ENCODE data around the gene GDI2.
"Not testable (repeated sequence)": the region's sequence is repeated elsewhere in the genome, so short reads cannot be mapped to it uniquely, and the experiment has no call there.

The GDI2 gene

DNA sequence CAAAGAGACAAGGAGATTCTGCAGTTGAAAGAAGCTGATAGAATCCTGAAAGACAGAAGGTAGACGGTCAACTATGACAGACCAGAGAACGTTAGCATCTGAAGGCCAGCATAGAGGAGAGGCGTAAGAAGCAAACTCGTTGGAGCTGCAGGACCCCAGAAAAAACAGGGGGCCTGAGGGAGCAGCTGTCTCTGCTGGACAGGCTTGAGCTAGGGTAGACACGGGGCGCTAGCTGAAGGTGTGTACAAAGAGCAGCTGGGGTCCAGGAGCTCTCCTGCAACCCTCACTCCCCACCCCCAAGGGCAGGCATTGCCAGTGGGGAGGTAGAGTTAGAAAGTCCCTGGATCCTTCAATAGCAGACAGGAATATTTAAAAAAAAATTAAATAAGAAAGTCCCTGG is 14.6 kb upstream of the GDI2 start:
- no peak for DNase-seq (ENCODE audit: low spot score)

DNA sequence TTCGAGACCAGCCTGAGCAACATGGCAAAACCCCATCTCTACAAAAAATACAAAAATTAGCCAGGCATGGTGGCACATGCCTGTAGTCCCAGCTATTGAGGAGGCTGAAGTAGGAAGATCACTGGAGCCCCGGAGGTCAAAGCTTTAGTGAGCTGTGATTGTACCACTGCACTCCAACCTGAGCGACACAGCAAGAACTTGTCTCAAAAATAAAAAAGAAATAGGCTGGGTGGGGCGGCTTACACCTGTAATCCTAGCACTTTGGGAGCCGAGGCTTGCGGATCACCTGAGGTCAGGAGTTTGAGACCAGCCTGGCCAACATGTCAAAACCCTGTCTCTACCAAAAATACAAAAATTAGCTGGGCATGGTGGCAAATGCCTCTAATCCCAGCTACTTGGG is 13.3 kb upstream of the GDI2 start:
- DNase-seq (ENCODE audit: low spot score) = not testable (repeated sequence)

DNA sequence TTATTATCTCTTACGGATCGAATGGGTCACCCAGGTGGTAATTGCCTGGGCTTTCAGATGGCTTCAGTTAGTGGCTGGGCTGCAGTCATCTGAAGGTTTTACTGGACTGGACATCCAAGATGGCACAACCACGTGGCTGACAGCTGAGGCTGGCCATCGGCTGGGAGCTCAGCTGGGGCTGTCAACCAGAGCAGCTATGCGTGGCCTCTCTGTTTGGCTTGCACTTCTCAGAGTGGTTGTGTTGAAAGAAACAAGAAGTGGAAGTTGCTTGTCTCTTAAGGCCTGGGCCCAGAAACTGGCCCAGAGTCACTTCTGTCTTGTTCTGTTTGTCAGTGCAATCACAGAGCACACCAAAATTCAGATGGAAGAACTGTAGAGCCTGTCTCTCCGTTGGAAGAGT is 5.7 kb upstream of the GDI2 start:
- no peak for DNase-seq (ENCODE audit: low spot score)

DNA sequence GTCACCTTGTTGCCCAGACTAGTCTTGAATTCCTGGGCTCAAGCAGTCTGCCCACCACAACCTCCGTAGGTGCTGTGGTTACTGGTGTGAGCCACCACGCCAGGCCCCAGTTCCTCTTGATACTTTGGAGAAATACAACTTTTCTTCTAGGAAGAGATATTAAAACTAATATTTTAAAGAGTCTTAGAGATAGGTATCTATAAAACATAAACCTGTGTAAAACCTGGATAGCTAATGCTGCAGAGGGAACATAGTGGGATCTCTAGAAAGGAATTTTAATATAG is 4.8 kb upstream of the GDI2 start:
- DNase-seq (ENCODE audit: low spot score) = no peak

DNA sequence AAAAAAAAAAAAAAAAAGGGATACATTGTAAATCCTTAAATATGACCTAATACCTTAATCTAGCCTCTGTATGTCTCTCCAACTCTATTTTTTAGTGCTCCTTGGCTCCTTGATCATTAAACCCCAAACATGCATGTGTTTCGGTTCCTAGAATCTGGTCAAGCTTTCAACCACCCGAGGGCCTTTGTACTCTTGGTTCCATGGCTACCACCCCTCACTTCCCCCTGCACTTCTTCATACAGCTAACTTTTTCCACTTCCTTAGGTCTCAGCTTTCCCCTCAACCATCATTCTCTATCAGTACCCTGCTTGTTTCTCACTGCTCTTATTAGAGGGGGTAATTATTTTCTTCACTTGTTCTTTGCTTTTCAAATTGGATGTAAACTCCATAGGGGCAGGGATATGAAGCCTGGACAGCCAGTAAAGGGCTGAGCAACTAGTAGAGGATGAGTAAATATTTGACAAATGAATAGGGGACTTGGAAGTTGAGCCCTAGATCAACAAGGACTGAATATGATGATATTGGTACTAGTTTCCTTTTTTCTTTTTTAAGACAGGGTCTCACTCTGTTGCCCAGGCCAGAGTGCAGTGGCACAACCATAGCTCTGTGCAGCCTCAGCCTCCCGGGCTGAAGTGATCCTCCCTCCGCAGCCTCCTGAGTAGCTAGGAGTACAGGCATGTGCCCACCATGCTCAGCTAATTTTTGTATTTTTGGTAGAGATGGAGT is 4.3 kb upstream of the GDI2 start:
- DNase-seq (ENCODE audit: low spot score) = no peak

DNA sequence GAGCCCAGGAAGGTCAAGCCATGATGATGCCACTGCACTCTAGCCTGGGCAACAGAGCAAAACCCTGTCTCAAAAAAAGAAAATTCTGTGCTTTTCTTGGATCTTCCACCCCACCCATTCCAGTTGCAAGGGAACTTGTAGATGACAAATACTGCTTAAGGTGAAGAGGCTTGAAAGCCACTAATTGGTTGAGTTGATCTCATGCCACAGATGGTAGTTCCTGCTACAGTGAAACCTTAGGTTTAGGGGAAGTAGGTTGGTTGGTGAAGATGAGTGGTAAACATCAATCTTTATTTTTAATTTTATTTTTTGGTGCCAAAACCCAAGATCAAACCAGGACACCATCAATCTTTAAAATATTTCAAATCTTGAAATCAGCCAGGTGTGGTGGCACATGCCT is 2.9 kb upstream of the GDI2 start:
- no peak for DNase-seq (ENCODE audit: low spot score)

DNA sequence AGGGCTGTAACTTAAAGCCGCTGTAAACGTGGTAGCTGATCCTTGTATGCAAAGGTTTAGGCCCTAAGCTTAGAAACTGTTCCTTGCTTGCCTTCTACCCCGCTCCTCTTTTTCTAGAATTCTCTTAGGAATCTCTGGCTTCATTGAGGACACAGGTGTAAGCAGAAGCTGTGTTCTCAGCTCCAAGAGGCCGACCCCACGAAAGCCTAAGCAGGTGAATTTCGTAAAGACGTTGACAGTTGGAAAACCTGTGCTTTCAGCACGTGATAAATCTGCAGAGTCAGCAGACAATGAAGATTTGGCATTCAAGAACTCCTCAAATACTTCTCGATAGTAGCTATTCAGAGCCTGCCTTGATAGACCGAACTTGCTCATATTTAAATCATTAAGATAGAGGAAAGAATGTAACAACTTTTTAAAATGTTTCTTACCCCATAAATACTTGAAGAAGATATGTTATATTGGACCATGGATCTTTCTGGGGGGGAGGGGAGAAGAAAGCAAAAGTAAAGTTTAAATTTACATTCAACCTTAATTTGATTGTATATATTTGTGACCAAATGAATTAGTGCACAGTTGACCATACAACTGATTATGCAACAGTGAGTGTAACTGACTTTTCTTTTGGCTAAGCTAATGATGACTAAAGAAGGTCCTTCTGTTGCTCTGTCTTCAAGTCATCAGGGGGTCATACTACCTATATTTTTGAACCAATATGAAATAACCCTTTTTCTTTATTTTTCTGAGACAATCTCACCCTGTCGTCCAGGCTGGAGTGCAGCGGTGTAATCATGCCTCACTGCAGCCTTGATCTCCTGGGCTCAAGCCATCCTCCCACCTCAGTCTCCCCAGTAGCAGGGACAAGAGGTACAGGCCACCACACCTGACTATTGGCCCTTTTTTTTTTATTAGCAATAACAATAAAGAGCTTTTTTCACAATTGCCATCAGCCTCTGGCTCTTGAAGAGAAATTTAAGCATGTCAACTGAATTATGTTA is 1.2 kb upstream of the GDI2 start:
- DNase-seq (ENCODE audit: low spot score) = no peak

DNA sequence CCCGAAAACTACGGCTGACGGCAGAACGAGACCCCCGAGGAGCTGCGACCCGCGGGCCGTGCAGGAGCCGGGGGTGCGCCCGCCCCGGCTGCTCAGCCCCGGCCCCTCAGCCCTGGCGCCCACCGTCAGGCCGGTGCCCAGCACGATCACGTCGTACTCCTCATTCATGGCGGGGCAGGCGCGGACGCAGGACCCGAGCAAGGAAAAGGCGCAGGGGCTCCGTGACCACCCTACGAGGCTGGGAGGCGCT is 218 bp downstream of the GDI2 start:
- DNase-seq (ENCODE audit: low spot score) = no peak

DNA sequence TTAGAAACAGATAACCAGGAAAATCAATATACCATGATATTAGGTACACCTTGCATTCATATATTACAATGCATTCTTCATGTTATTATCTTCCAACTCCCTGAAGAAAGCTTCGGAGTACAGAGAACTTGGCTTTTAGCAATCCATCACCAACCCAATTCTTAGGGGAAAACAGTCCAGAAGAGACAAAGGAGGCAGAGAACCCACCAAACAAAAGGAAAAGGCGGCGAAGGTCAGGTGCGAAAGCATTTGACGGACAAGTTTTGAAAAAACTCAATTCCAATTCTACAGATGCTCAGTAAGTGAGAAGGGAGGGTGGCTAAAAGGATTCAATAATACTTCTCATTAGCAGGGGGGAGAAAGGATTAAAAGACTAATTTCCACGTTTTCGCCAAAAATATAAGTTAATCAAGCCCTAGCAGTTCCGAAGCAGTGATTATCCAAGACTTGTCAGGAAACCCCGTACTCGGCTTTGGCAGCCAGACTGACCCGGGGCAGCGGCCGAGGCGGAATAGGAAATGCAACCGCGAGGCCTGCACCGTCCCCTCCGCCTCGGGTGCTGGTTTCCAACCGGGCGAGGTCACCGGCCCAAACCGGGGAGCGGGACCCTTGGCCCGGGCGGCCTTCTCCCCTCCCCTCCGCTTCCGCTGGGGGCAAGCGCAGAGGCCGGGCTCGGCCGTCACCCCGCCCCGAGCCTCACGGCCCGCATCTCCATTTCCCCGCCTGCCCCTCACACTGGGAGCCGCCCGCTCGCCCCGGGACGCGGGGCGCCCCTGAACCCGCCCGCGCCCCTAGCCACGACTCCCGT is 747 bp downstream of the GDI2 start:
- peak; percentile 74 for DNase-seq (ENCODE audit: low spot score)

DNA sequence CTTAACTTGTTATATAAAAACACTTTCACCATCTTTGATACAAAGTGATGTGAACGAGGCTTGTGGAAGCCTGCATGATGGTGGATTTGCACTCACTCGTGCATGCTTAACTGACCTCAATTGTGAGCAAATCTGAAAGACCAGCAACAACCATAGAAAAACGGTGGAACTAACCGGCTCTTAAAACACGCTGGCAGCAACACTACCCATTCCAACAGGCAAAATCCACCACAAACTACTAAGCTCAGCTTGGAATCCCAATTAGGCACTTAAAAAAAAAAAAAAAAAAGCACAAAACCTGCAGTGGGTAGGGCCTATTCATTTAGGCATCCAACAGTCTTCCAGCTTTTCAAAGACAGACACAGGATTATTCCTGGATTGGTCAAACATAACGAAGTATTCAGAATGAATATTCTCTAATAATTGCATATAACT is 1.8 kb downstream of the GDI2 start:
- DNase-seq (ENCODE audit: low spot score) = no peak

DNA sequence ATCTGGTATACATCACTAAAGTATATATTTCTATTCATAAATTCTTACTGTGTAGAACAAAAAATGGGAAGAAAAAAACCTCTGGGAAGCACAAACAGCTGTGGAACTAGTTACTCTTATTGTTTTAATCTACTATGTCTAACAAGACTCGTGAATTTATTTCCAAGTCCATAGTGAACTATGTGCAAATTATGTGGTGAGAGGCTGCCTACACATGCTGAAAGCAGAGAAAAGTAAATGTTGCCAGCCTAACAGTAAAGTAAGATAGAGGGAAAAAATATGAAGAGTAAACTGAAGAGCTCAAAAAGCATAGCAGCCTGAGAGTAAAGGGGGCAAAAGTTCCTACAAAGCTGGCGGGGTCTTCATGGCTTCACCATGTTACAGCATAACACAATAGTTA is 3.0 kb downstream of the GDI2 start:
- DNase-seq (ENCODE audit: low spot score) = no peak

DNA sequence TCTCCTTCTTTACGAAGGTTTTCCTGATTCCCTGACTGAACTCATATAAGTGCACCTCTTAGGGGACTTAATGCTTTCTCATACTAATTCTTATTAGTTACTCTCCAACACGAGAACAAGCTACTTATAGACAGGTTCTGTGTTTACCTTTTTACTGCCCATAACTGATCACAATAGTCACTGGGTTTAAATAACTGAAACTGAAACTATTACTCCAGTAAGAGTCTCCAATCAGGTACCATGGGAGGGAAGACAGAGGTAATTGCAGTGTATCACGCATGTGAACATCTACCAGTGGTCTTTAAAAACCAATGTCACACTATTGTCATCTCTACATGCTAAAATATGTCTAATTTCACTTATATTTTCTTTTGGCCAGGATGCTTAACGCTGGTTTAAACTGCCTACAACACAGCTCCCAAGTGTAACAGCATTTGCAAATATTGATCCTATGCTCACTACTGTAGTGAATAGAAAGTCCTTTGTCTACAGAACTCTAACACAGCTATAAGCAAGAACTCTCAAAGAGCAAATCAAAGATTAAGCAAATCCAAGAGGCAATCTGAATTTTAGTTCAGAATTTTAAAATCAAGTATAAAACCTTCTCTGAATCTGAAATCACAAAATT is 3.6 kb downstream of the GDI2 start:
- no peak for DNase-seq (ENCODE audit: low spot score)

DNA sequence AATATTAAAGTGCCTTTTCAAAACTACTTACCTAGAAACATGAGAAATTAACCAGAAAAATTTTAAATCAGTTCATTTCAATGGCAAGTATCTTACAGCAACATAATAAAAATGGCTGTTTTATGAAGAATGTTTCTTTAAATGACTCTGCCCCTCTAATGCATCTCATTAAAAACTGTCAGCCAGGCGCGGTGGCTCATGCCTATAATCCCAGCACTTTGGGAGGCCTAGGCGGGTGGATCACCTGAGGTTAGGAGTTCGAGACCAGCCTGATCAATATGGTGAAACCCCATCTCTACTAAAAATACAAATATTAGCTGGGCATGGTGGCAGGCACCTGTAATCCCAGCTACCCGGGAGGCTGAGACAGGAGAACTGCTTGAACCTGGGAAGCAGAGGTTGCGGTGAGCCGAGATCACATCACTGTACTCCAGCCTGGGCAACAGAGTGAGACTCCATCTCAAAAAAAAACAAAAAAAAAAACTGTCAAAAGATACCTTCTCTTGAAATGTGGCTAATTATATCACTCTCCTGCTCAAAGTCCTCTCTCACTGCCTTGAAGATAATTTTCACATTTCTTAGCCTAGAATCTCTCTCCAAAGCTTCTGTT is 4.3 kb downstream of the GDI2 start:
- not testable (repeated sequence) for DNase-seq (ENCODE audit: low spot score)

DNA sequence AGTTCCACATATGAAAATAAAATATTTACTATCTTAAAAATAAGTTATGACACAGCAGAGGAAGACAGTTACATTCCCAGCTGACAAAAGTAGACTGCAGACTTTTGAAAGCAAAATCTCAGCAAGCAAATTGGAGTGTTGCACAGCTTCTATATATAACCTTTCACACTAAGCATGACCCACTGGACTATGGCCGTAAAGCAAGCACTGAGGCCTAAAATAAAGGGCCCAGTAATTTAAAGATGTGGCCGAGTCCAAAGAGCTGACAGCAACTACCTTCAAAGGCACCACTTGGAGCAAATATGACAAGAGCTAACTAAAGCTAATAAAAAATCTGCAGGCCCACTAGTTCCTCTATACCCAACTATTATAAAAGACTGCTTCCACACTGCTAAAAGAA is 6.5 kb downstream of the GDI2 start:
- DNase-seq (ENCODE audit: low spot score) = no peak

DNA sequence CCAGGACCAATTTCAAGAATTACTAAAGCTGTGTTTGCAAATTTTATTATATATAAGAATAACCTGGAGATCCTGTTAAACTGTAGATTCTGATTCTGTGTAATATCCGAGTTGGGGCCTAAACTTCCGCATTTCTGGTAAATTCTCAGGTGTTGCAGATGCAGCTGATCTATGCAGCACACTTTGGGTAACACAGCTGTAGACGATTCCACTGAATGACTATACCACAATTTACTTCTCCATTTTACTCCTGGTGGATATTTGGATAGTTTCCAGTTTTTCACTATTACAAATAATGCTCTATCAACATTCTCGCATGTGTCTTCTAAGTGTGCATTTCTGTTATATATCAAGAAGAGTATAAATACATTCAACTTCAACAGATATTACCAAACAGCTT is 7.5 kb downstream of the GDI2 start:
- DNase-seq (ENCODE audit: low spot score) = no peak

DNA sequence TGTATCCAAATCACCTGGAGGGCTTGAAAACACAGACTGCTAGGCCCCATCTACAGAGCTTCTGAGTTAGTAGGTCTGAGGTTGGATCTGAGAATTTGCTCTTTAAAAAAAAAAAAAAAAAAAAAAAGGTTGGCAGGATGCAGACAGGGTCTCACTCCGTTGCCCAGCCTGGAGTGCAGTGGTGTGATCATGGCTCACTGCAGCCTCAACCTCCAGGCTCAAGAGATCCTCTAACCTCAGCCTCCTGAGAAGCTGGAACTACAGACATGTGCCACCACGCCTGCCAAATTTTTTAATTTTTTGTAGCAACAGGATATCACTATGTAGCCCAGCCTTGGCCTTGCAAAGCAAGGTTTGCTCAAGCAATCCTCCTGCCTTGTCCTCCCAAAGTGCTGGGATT is 8.0 kb downstream of the GDI2 start:
- DNase-seq (ENCODE audit: low spot score) = no peak

DNA sequence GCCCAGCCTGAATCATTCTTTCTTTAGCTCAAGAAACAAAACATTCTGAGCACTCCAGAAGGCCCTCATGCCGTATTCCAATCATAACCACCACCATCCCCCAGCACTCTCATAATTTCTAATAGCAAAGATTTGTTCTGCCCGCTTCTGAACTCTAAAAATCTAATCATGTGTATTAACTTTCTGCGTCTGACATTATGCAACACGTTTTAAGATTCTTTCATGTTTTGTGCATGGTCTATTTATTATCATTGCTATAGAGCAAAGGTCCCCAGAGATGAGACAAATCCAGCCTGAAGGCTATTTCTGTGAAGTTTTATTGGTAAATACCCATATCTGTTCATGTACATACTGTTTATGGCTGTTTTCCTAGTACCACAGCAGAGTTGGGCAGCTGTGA is 8.8 kb downstream of the GDI2 start:
- no peak for DNase-seq (ENCODE audit: low spot score)

DNA sequence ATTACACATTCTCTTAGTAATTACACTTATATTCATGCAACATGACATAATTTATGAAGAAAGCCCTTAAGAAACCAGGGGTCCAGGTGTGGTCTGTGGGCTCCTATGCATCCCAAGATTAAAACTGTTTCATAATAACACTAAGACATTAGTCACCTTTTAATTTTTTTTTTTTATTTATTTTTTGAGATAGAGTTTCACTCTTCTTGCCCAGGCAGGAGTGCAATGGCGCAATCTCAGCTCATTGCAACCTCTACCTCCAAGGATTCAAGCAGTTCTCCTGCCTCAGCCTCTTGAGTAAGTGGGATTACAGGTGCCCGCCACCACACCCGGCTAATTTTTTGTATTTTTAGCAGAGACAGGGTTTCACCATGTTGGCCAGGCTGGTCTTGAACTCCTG is 12.5 kb downstream of the GDI2 start:
- DNase-seq (ENCODE audit: low spot score) = no peak

DNA sequence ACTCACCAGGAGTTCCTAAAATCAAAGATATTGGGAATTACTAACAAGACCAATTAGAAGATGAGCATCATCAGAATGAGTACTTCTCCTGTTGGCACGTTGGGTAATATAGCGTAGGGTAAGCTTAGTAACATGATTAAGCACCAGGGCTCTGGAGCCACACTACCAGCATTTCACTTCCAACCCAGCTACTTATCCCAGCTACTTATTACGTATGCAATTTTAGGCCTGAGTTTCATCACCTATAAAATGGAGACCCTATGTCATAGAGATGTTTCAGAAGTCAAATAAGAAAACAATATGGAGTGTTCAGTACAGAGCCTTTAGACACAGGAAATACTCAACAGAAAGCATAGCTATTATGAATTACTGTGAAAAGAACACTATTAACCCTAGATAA is 19.0 kb downstream of the GDI2 start:
- DNase-seq (ENCODE audit: low spot score) = no peak

DNA sequence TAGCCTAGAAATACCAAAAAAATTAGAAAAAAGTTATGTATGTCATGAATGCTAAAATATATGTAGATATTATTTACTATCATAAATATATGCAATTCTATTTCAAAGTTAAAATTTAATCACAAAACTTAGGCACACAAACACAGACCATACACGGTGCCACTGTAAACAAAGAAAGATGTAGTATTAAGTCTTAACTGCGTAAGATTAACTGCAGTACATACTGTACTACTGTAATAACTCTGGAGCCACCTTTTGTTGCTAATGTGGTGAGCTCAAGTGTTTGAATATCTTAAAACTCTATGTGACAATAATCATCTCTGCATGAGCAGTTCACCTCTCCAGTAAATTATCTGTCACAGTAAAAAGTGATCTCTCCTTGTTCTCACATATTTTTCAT is 23.6 kb downstream of the GDI2 start:
- DNase-seq (ENCODE audit: low spot score) = no peak

DNA sequence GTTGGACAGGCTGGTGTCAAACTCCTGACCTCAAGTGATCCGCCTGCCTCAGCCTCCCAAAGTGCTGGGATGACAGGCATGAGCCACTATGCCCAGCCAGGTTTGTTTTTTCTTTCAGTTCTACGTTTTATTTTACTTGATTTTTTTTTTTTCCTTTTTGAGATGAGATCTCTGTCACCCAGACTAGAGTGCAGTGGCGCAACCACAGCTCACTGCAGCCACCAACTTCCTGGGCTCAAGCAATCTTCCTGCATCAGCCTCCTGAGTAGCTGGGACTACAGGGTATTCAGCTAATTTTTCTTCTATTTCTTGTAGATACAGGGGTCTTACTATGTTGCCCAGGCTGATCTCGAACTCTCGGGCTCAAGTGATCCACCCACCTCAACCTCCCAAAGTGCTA is 24.3 kb downstream of the GDI2 start:
- DNase-seq (ENCODE audit: low spot score) = no peak

DNA sequence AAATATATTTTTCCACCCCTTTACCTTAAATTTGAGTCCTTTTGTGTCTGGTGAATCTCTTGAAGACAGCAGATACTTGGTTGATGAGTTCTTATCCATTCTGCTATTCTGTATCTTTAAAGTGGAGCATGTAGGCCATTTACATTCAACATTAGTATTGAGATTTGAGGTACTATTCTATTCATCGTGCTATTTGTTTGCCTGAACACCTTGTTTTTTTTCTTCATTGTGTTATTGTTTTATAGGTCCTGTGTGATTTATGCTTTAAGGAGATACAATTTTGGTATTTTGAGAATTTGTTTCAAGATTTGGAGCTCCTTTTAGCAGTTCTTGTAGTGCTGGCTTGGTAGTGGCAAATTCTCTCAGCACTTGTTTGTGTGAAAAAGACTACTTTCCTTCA is 29.9 kb downstream of the GDI2 start:
- no peak for DNase-seq (ENCODE audit: low spot score)

Data from ecto neural progenitor cell (in vitro differentiated cells).